Upper lobe of left lung (tissue), 4 donors: ENCODE data around the gene ARAP1.

Experiments
- CTCF ChIP-seq, 6 experiments: fragments of 450-650 bp in 4 of 6; fragments of 200-600 bp in 2 of 6; sonication (generic) in 2 of 6; IDR thresholded peaks; one replicate each; pipeline ENCODE4 v1.5.1; 2016 to 2019; ENCODE audit warnings: antibody characterized with exemption in 6 of 6
- POLR2AphosphoS5 ChIP-seq, 2 donors: sonication (generic); formaldehyde crosslinking; IDR thresholded peaks; one replicate each; pipeline ENCODE4 v1.5.1; 2017; ENCODE audit warnings: antibody characterized with exemption in 2 of 2

GRCh38 chr11:72753341-72754148 lies 1.3 kb upstream of the ARAP1 start:
- TF ChIP-seq CTCF (IDR thresholded peaks at IDR 0.05), result peak in 3 of 6 experiments; percentile 7 to 19 (median 14)
- TF ChIP-seq POLR2AphosphoS5 (IDR thresholded peaks at IDR 0.05), result no peak
